SJCRH30 (cell line): ENCODE measurements around the gene MAGEB5. TPM values are rescaled to one million over a fixed set of nuclear protein-coding genes. Genes with fewer than 3 reads are reported as not detected.
"Not testable (repeated sequence)": the region's sequence is repeated elsewhere in the genome, so short reads cannot be mapped to it uniquely, and the experiment has no call there.

ENCODE experiments used
- DNase-seq, 2 experiments: peaks; one replicate each; pipeline ENCODE4 v3.0.0-alpha.2; 2015 to 2020
- H3K27ac ChIP-seq: fragments of 250-450 bp; sonication (Bioruptor Pico); 2 replicates; pipeline ENCODE4 v1.5.1; 2020; ENCODE audit warnings: mild to moderate bottlenecking, moderate library complexity
- H3K27me3 ChIP-seq: fragments of 250-450 bp; sonication (Bioruptor Pico); 2 replicates; pipeline ENCODE4 v1.5.1; 2020; ENCODE audit warnings: mild to moderate bottlenecking, moderate library complexity
- H3K36me3 ChIP-seq: fragments of 250-450 bp; sonication (Bioruptor Pico); 2 replicates; pipeline ENCODE4 v1.5.1; 2020; ENCODE audit warnings: mild to moderate bottlenecking, moderate library complexity
- H3K4me1 ChIP-seq: fragments of 250-450 bp; sonication (Bioruptor Pico); 2 replicates; pipeline ENCODE4 v1.5.1; 2020; ENCODE audit warnings: mild to moderate bottlenecking, moderate library complexity
- H3K4me3 ChIP-seq: fragments of 250-450 bp; sonication (Bioruptor Pico); 2 replicates; pipeline ENCODE4 v1.5.1; 2020; ENCODE audit warnings: mild to moderate bottlenecking, moderate library complexity
- H3K9me3 ChIP-seq: fragments of 250-450 bp; sonication (Bioruptor Pico); replicated peaks from 2 replicates; pipeline ENCODE4 v1.5.1; 2020; ENCODE audit warnings: mild to moderate bottlenecking, moderate library complexity
- total RNA-seq: library from RNA; depleted of rRNA; stranded (reverse); fragments of >200 nt; shearing (Covaris generic); gene quantifications from 2 replicates; pipeline ENCODE4 v1.2.3, GENCODE V29; 2014; rRNA removed

Gene MAGEB5, protein sequence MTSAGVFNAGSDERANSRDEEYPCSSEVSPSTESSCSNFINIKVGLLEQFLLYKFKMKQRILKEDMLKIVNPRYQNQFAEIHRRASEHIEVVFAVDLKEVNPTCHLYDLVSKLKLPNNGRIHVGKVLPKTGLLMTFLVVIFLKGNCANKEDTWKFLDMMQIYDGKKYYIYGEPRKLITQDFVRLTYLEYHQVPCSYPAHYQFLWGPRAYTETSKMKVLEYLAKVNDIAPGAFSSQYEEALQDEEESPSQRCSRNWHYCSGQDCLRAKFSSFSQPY
- not detected in 2 replicates for total RNA-seq

DNA sequence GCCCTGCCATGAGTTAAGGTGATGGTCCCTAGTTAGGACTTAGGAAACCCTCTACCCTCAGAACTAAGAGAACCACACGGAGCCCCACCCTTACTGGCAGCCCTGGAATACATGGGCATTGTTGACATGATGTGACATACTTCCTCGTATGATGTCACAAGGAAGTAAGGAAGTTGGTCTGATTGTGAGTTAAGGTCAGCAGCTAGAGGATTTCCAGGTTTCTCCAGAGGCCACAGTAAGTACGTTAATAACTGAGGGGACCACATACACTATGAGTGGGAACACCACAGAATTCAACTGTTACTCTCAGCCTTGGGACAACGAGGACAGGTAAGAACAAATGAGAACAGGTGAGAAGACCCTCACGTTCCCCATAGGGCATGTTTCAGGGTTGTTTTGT is at the start of gene MAGEB5:
MAGEB5 (plus strand) TSS at position 301 of the 400 bp plus-strand sequence. CDS start 1,133 bp downstream, outside the sequence.
- no peak for DNase-seq
- no peaks in the 10 kb centered on the region for H3K9me3 ChIP-seq
- H3K4me1 ChIP-seq = no peaks in the 10 kb centered on the region
- H3K27ac ChIP-seq = no peak within 1 kb of the TSS
- H3K27me3 ChIP-seq = no peaks in the 10 kb centered on the region
- no peak within 1 kb of the TSS for H3K4me3 ChIP-seq
- no peaks in the 10 kb centered on the region for H3K36me3 ChIP-seq

DNA sequence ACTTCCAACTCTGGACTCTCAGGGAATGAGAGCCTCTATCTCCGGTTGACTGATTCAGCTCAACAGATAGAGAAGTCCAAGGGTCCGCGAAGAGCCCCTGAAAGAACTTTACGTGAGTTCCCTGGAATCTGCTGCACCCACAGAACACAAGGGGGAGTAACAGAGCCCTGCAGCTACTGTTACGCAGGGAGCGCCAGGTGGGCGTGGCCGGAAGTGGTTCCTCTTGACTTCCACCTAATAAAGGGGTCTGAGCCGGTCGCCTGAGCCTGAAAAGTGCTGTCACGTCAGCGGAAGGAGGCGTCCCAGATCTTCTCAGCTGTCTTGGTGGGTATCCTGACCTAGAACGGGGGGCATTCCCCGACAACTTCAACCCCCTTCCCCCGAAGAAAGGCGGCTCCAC is 23.8 kb upstream of the MAGEB5 start, which contains the start of gene MAGEB6:
MAGEB6 (plus strand) TSS at position 237 of the 400 bp plus-strand sequence. CDS start 1,407 bp downstream, outside the sequence.
- DNase-seq = peak in 1 of 2 experiments; percentile 2
- Histone ChIP-seq H3K27me3 (no peaks in the 10 kb centered on the region), H3K4me3 (no peak within 1 kb of the TSS), H3K36me3 (no peaks in the 10 kb centered on the region), H3K9me3 (no peaks in the 10 kb centered on the region), H3K4me1 (no peaks in the 10 kb centered on the region), H3K27ac (no peak within 1 kb of the TSS)

DNA sequence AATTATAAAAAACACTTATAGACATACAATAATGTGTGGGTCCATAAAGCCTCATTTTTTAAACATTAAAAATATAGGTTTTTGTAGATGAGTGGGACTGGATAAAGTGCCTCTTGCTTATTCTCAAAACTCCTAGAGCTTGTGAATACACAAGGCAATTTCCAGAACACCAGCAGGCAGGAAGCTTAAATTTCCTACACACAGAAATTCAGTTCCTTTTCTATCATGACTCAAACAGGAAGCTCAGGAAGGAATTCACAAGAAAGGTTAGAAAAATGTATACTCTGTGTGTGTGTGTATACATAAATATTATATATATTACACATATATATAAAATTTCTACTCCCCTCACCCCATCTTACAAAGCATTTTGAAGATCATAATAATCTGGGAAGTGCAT is 12.4 kb upstream of the MAGEB5 start:
- DNase-seq = no peak
- H3K27ac ChIP-seq = no peak overlapping the region
- H3K9me3 ChIP-seq = no peaks in the 10 kb centered on the region
- no peaks in the 10 kb centered on the region for H3K36me3 ChIP-seq
- no peaks in the 10 kb centered on the region for H3K27me3 ChIP-seq
- H3K4me3 ChIP-seq = no peak overlapping the region
- no peaks in the 10 kb centered on the region for H3K4me1 ChIP-seq

DNA sequence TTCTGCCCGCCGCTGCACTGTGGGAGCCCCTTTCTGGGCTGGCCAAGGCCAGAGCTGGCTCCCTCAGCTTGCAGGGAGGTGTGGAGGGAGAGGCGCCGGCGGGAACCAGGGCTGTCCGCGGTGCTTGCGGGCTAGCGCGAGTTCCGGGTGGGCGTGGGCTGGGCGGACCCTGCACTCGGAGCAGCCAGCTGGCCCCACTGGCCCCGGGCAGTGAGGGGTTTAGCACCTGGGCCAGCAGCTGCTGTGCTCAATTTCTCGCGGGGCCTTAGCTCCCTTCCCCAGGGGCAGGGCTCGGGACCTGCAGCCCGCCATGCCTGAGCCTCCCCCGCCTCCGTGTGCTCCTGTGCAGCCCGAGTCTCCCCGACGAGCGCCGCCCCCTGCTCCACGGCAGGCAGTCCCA is 11.3 kb upstream of the MAGEB5 start:
- H3K9me3 ChIP-seq, H3K36me3 ChIP-seq, DNase-seq, H3K4me1 ChIP-seq, H3K27me3 ChIP-seq, H3K4me3 ChIP-seq, H3K27ac ChIP-seq: not testable (repeated sequence)

DNA sequence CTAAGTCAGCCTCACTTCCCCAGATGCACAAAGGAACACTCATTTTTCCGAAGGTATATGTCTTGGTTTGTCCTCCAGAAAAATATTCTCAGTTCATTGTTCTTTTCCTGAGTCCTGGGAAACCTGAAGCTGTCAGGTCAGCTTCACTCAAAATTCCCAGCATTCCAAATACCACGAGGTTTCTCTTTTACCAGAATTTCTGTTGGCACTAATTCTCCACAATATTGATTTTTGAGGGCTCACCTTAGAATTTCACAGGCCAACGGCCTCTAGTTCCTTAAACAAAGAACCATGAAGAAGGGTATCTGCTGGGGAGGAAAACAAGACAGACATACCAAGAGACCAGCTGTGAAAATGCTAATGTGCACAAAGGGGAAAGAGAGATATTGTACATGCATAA is 8.0 kb upstream of the MAGEB5 start:
- Histone ChIP-seq H3K36me3 (no peaks in the 10 kb centered on the region), H3K9me3 (no peaks in the 10 kb centered on the region), H3K4me3 (no peak overlapping the region), H3K27ac (no peak overlapping the region), H3K27me3 (no peaks in the 10 kb centered on the region), H3K4me1 (no peaks in the 10 kb centered on the region)
- no peak for DNase-seq

DNA sequence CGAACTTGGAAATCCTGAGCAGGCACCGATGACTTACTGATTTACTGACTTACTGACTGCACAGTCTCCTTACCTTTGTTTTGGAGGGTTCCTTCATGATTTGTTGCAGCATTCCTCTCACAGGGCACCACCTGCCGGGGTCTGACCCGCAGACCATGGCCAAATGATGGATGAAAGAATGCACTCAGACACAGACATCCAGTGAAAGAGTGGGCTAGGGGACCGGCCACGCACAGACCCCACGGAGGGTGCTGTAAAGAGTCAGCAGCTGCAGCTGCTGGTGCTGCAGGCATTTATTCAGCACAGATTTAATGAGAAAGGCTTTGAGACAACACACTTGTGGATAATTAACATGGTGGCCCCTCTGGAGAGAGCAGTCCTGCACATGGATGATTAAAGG is 3.4 kb downstream of the MAGEB5 start:
- no peaks in the 10 kb centered on the region for H3K4me1 ChIP-seq
- H3K9me3 ChIP-seq = no peaks in the 10 kb centered on the region
- no peaks in the 10 kb centered on the region for H3K36me3 ChIP-seq
- H3K27me3 ChIP-seq = no peaks in the 10 kb centered on the region
- H3K4me3 ChIP-seq = no peak overlapping the region
- H3K27ac ChIP-seq = no peak overlapping the region
- no peak for DNase-seq

DNA sequence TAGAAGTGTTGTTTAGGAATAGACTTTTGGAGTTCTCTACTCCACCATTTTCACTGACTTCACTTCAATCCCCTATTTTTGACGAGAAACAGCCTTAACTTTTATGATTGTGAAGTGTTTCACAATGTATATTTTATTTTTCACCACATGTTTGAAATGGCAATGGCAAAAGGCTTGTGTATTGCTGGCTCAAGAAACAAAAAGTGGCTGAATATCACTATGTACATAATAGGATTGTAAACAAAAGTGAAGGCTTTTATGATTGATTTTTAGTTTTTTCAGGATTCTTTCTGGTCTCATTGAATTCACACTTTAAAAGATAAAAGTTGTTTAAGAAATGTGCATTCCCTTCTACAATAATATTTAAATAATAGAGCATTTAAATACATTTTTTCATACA is 18.2 kb downstream of the MAGEB5 start:
- H3K27ac ChIP-seq = no peak overlapping the region
- H3K4me3 ChIP-seq = no peak overlapping the region
- H3K9me3 ChIP-seq = no peaks in the 10 kb centered on the region
- DNase-seq = no peak
- H3K27me3 ChIP-seq = no peaks in the 10 kb centered on the region
- no peaks in the 10 kb centered on the region for H3K4me1 ChIP-seq
- no peaks in the 10 kb centered on the region for H3K36me3 ChIP-seq

DNA sequence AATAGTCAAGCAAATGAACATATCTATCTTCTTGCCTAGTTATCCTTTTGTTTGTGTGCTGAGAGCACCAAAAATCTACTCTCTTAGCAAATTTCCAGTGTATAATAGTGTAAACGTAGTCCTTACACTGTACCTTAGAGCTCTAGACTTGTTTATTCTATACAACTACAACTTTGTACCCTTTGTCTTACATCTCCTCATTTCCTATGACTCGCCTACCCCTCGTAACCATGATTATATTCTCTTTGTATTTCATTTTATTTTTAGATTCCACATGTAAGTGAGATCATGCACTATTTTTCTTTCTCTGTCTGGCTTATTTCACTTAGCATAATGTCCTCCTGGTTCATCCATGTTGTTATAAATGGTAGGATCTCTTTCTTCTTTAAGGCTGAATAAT is 37.6 kb downstream of the MAGEB5 start:
- Histone ChIP-seq H3K27me3 (no peaks in the 10 kb centered on the region), H3K9me3 (no peaks in the 10 kb centered on the region), H3K27ac (no peak overlapping the region), H3K4me3 (no peak overlapping the region), H3K4me1 (no peaks in the 10 kb centered on the region), H3K36me3 (no peaks in the 10 kb centered on the region)
- DNase-seq = no peak

DNA sequence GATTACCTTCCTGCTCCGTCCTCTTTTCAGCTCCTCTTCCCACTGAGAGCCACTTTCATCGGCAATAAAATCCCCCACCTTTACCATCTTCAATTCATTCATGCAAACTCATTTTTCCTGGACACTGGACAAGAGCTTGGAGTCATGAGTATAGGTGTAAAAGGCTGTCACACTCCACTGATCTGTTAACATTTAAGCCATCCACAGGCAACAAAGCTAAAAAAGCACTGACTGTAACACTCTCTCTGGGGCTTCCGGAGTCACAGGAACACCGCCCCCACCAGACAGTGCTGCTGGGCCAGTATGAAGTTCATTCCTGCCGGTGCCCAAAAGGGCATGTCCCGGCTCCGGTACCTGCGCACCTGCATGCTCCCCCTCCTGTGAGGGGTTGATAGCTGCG is 38.5 kb downstream of the MAGEB5 start:
- no peaks in the 10 kb centered on the region for H3K36me3 ChIP-seq
- H3K27ac ChIP-seq = no peak overlapping the region
- H3K4me1 ChIP-seq = no peaks in the 10 kb centered on the region

DNA sequence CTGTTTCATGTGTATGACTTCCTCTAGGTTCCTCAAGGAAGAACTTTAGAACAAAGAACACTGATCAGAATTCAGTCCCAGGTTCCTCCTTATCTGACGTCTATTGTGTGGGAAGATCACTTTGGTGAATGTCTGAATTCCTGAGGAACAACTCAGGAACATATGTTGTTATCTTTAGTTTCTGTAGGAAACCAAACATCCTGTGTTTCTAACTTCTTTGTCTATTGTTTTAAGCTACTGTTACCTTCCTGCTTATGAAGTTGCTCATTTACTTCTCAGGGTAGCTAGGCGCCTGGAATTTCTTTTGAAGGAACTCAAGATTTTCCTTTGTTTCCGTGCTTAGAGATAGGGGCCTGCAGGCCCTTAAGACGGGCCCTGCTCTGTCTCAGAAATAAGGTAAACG is 46.2 kb downstream of the MAGEB5 start:
- no peaks in the 10 kb centered on the region for H3K27me3 ChIP-seq
- no peak overlapping the region for H3K4me3 ChIP-seq
- H3K36me3 ChIP-seq = no peaks in the 10 kb centered on the region
- H3K27ac ChIP-seq = no peak overlapping the region
- DNase-seq = no peak
- H3K9me3 ChIP-seq = no peaks in the 10 kb centered on the region
- no peaks in the 10 kb centered on the region for H3K4me1 ChIP-seq

More for the DNA sequence above, 38.5 kb downstream of the MAGEB5 start:
- Histone ChIP-seq H3K9me3 (no peaks in the 10 kb centered on the region), H3K4me3 (no peak overlapping the region), H3K27me3 (no peaks in the 10 kb centered on the region)
- DNase-seq = no peak

Other genes starting within 250 kb of the MAGEB5 start
- gene MAGEB18, start 77.8 kb upstream of the MAGEB5 start, total RNA-seq = 0.12 and 0.28 TPM in 2 replicates
- gene MAGEB6B, start 55.6 kb upstream of the MAGEB5 start, total RNA-seq = not detected in 2 replicates
- 0.06 and 0.10 TPM in 2 replicates for gene MAGEB6, start 23.7 kb upstream of the MAGEB5 start, total RNA-seq